HepG2 (cell line): ENCODE data around the gene MTG1. TPM values are rescaled to one million over a fixed set of nuclear protein-coding genes. Genes with fewer than 3 reads are reported as not detected.

Experiments used
- ATRX ChIP-seq: sonication (generic); formaldehyde crosslinking; IDR thresholded peaks from 2 replicates; pipeline ENCODE4 v1.4.0; 2020; ENCODE audit warnings: missing genetic modification reagents, borderline replicate concordance
- ERF ChIP-seq: IDR thresholded peaks from 2 replicates; pipeline ENCODE4 v1.6.1; 2018; ENCODE audit warnings: missing biosample characterization, missing genetic modification reagents
- GABPA ChIP-seq, 2 experiments: IDR thresholded peaks; 2 replicates each; pipeline ENCODE4 v1.6.1; 2011 to 2016; ENCODE audit warnings: low read depth in 2 of 2, low read length in 1 of 2, missing biosample characterization in 1 of 2, missing genetic modification characterization in 1 of 2
- HINFP ChIP-seq: sonication (generic); formaldehyde crosslinking; IDR thresholded peaks from 2 replicates; pipeline ENCODE4 v1.4.0; 2020; ENCODE audit warnings: low read depth, mild to moderate bottlenecking, missing genetic modification reagents
- HNRNPH1 ChIP-seq: fragments of 200-400 bp; formaldehyde crosslinking; optimal IDR thresholded peaks from 2 replicates; pipeline ENCODE3; 2017; ENCODE audit warnings: mild to moderate bottlenecking, low read depth, low read length
- NFATC3 ChIP-seq: sonication (generic); formaldehyde crosslinking; IDR thresholded peaks from 2 replicates; pipeline ENCODE4 v1.5.1; 2020; ENCODE audit warnings: mild to moderate bottlenecking, missing genetic modification reagents
- NFYB ChIP-seq: sonication (generic); formaldehyde crosslinking; IDR thresholded peaks from 2 replicates; pipeline ENCODE4 v1.4.0; 2020; ENCODE audit warnings: missing genetic modification reagents
- NFYC ChIP-seq: IDR thresholded peaks from 2 replicates; pipeline ENCODE4 v1.6.1; 2016; ENCODE audit warnings: missing genetic modification reagents, missing compliant biosample characterization
- REXO4 ChIP-seq: sonication (generic); formaldehyde crosslinking; IDR thresholded peaks from 2 replicates; pipeline ENCODE4 v1.8.0; 2022; ENCODE audit warnings: missing genetic modification reagents, mild to moderate bottlenecking, borderline replicate concordance
- TBX3 ChIP-seq: fragments of 450-650 bp; IDR thresholded peaks from 2 replicates; pipeline ENCODE4 v1.6.1; 2017; ENCODE audit warnings: antibody characterized with exemption, mild to moderate bottlenecking, inconsistent platforms, borderline replicate concordance
- ZBTB25 ChIP-seq: IDR thresholded peaks from 2 replicates; pipeline ENCODE4 v1.6.1; 2018; ENCODE audit warnings: missing genetic modification reagents
- ZMYM4 ChIP-seq: sonication (generic); formaldehyde crosslinking; IDR thresholded peaks from 2 replicates; pipeline ENCODE4 v1.8.1; 2023; ENCODE audit warnings: mild to moderate bottlenecking, missing genetic modification reagents
- ZNF292 ChIP-seq: sonication (generic); formaldehyde crosslinking; IDR thresholded peaks from 2 replicates; pipeline ENCODE4 v1.8.1; 2022; ENCODE audit warnings: mild to moderate bottlenecking, low read depth, missing genetic modification reagents, borderline replicate concordance
- ZNF367 ChIP-seq: sonication (generic); formaldehyde crosslinking; IDR thresholded peaks from 2 replicates; pipeline ENCODE4 v1.4.0; 2020; ENCODE audit warnings: missing genetic modification reagents, borderline replicate concordance
- ZNF512B ChIP-seq: sonication (generic); formaldehyde crosslinking; IDR thresholded peaks from 2 replicates; pipeline ENCODE4 v1.5.1; 2020; ENCODE audit warnings: missing genetic modification reagents, mild to moderate bottlenecking, borderline replicate concordance
- ZNF607 ChIP-seq: sonication (generic); formaldehyde crosslinking; IDR thresholded peaks from 2 replicates; pipeline ENCODE4 v1.5.1; 2020; ENCODE audit warnings: missing genetic modification reagents, mild to moderate bottlenecking, borderline replicate concordance
- ZNF704 ChIP-seq: sonication (generic); formaldehyde crosslinking; IDR thresholded peaks from 2 replicates; pipeline ENCODE4 v1.8.1; 2023; ENCODE audit warnings: mild to moderate bottlenecking, inconsistent platforms, moderate library complexity, missing genetic modification reagents, borderline replicate concordance
- ZNF761 ChIP-seq: sonication (generic); formaldehyde crosslinking; conservative IDR thresholded peaks from 2 replicates; pipeline ENCODE4 v1.4.0; 2020; ENCODE audit warnings: mild to moderate bottlenecking, missing genetic modification reagents
- ZXDC ChIP-seq: sonication (generic); formaldehyde crosslinking; IDR thresholded peaks from 2 replicates; pipeline ENCODE4 v1.5.0; 2020; ENCODE audit warnings: mild to moderate bottlenecking, missing genetic modification reagents
- polyA plus RNA-seq, 8 experiments: library from polyadenylated mRNA; depleted of rRNA in 3 of 8; stranded (reverse) in 7 of 8; unstranded in 1 of 8; fragments of >200 nt; fragmentation: Illumina TruSeq in 4 of 8; extraction: Trizol in 4 of 8; gene quantifications; 2 replicates each; pipeline versions ENCODE4 v1.2.1 to v1.2.3, GENCODE V29; 2011 to 2016; ENCODE audit warnings: low read depth in 4 of 8, missing spikeins in 1 of 8, mixed read lengths in 1 of 8; ENCODE audit not compliant: insufficient read depth in 1 of 8
- total RNA-seq, 5 experiments: library from RNA; depleted of rRNA; stranded (reverse); fragments of >200 nt; fragmentation: Illumina TruSeq; extraction: Trizol; gene quantifications; 2 replicates each; pipeline ENCODE4 v1.2.3, GENCODE V29; 2016; ENCODE audit warnings: low read depth in 1 of 5
- TF ChIP-seq, protein P1 (sequence below): sonication (generic); formaldehyde crosslinking; IDR thresholded peaks from 2 replicates; pipeline ENCODE4 v1.8.1; 2023; ENCODE audit warnings: missing genetic modification reagents, mild to moderate bottlenecking, borderline replicate concordance

Gene MTG1
- total and polyA plus RNA-seq, 2 of the 13 experiments (the other 11 are each of a cell fraction or from before 2014, with no cell fraction given), result 42.0 to 103 TPM

GRCh38 chr10:133350283-133350949 lies 43.5 kb upstream of the MTG1 start (continued):
- TF ChIP-seq ZNF292 (CRISPR knock-in tag) (no peak), ERF (CRISPR knock-in tag) (no peak), NFYC (CRISPR knock-in tag) (no peak), ZXDC (CRISPR knock-in tag) (no peak), ZNF367 (no peak), ZBTB25 (no peak), REXO4 (CRISPR knock-in tag) (no peak), TBX3 (no peak), HINFP (CRISPR knock-in tag) (no peak), NFATC3 (CRISPR knock-in tag) (no peak), HNRNPH1 (no peak), GABPA (IDR thresholded peaks at IDR 0.05; ENCODE audit: low read depth, low read length) (no peak), GABPA (CRISPR knock-in tag; IDR thresholded peaks at IDR 0.05; ENCODE audit: low read depth) (no peak), ZMYM4 (CRISPR knock-in tag) (no peak), ATRX (CRISPR knock-in tag) (no peak), ZNF512B (CRISPR knock-in tag) (no peak), NFYB (CRISPR knock-in tag) (no peak), ZNF704 (CRISPR knock-in tag) (no peak), ZNF761 (CRISPR knock-in tag) (no peak), ZNF607 (CRISPR knock-in tag) (no peak)
- TF ChIP-seq, protein P1, sequence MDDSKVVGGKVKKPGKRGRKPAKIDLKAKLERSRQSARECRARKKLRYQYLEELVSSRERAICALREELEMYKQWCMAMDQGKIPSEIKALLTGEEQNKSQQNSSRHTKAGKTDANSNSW (CRISPR knock-in tag), result no peak
